ENCODE results near the gene SRPK2.

Gene SRPK2

DNA sequence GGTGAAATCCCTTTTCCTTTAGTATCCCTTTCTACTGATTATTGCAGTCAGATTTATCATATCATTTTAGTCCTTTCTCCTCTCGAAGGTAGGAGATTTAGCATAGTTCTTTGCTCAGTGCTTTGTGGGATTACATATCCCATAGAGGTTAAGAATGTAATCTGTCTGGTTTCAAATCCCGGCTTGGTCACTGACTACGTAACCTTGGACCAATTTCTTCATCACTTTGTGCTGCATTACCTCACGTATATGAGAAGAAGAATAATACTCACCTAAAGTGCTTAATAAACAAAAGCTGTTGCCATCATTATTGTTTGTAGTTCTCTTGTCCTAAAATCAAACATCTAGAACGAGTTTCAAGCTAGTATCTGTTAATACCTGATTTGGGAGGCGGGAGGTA, 300.7 kb downstream of the SRPK2 start:
- H3K36me3 Mint-ChIP-seq (ENCODE audit: low read depth): peaks cover 39% of the 10 kb centered on the region
- H3K4me3 Mint-ChIP-seq: no peak overlapping the region
- H3K4me1 Mint-ChIP-seq (ENCODE audit: low read depth): peaks cover 11% of the 10 kb centered on the region
- H3K27ac Mint-ChIP-seq: no peak overlapping the region
- no peaks in the 10 kb centered on the region for H3K27me3 Mint-ChIP-seq (ENCODE audit: low read depth)
- no peaks in the 10 kb centered on the region for H3K9me3 Mint-ChIP-seq

DNA sequence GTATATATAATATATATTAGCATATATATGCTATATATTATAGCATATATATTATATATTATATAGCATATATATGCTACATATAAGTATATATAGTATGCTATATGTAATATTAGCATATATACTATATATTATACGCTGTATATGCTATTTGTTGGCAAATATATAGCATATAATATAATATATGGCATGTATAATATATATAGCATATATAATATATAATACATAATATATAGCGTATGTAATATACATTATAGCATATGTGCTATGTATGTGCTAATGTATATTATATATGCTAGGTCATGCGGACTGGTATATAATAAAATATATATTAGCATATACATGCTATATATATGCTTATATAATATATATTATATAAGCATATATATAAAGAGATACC, 301.9 kb downstream of the SRPK2 start:
- H3K4me3 Mint-ChIP-seq: no peak overlapping the region
- H3K27ac Mint-ChIP-seq: no peak overlapping the region
- peaks cover 15% of the 10 kb centered on the region for H3K4me1 Mint-ChIP-seq (ENCODE audit: low read depth)
- no peaks in the 10 kb centered on the region for H3K9me3 Mint-ChIP-seq
- no peaks in the 10 kb centered on the region for H3K27me3 Mint-ChIP-seq (ENCODE audit: low read depth)
- H3K36me3 Mint-ChIP-seq (ENCODE audit: low read depth): peaks cover 35% of the 10 kb centered on the region

DNA sequence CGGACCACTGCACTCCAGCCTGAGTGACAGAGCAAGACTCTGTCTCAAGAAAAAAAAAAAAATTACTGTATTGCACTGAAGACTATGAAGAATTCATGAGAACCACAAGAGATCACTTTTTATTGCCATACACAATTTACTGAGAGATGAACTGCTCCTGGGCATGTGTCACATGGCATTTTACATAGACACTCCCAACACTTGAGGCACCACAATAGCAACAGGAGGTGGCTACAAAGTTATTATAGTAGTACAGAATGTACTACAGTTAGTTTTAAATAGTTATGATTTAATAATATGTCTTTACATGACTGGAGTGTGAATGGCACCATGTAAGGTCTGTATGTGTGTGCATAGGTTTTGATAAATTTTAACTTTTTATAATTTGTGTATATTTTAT, 304.1 kb downstream of the SRPK2 start:
- Mint-ChIP-seq H3K4me1 (ENCODE audit: low read depth) (peaks cover 14% of the 10 kb centered on the region), H3K27ac (no peak overlapping the region), H3K27me3 (ENCODE audit: low read depth) (no peaks in the 10 kb centered on the region), H3K4me3 (no peak overlapping the region), H3K9me3 (no peaks in the 10 kb centered on the region), H3K36me3 (ENCODE audit: low read depth) (peaks cover 31% of the 10 kb centered on the region)

DNA sequence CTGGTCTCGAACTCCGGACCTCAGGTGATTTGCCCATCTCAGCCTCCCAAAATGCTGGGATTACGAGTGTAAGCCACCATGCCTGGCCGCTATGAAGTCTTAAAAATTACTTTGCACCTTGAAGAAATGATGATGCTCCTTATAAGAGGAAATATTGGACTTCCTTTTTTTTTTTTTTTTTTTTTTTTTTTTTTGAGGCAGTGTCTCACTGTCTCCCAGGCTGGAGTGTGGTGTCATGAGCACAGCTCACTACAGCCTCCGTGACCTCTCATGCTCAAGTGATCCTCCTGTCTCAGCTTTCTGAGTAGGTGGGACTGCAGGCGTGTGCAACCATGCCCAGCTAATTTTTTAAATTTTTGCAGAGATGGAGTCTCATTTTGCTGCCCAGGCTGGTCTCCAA, 309.4 kb downstream of the SRPK2 start:
- peaks cover 38% of the 10 kb centered on the region for H3K36me3 Mint-ChIP-seq (ENCODE audit: low read depth)
- H3K9me3 Mint-ChIP-seq: no peaks in the 10 kb centered on the region
- H3K4me3 Mint-ChIP-seq: no peak overlapping the region
- H3K27ac Mint-ChIP-seq: no peak overlapping the region
- H3K27me3 Mint-ChIP-seq (ENCODE audit: low read depth): no peaks in the 10 kb centered on the region
- H3K4me1 Mint-ChIP-seq (ENCODE audit: low read depth): peaks cover 8% of the 10 kb centered on the region

GRCh38 chr7:105073143-105073542, 315.6 kb downstream of the SRPK2 start:
- Mint-ChIP-seq H3K9me3 (no peaks in the 10 kb centered on the region), H3K27ac (no peak overlapping the region), H3K36me3 (ENCODE audit: low read depth) (peaks cover 42% of the 10 kb centered on the region), H3K4me1 (ENCODE audit: low read depth) (peaks cover 4% of the 10 kb centered on the region), H3K27me3 (ENCODE audit: low read depth) (no peaks in the 10 kb centered on the region), H3K4me3 (no peak overlapping the region)

- no peaks in the 10 kb centered on the region for H3K9me3 Mint-ChIP-seq
- H3K27ac Mint-ChIP-seq: no peak overlapping the region
- no peaks in the 10 kb centered on the region for H3K27me3 Mint-ChIP-seq (ENCODE audit: low read depth)
- no peak overlapping the region for H3K4me3 Mint-ChIP-seq
- H3K36me3 Mint-ChIP-seq (ENCODE audit: low read depth): peaks cover 33% of the 10 kb centered on the region
- H3K4me1 Mint-ChIP-seq (ENCODE audit: low read depth): peaks cover 10% of the 10 kb centered on the region
Measured at GRCh38 chr7:105068886-105069285, 319.8 kb downstream of the SRPK2 start.

DNA sequence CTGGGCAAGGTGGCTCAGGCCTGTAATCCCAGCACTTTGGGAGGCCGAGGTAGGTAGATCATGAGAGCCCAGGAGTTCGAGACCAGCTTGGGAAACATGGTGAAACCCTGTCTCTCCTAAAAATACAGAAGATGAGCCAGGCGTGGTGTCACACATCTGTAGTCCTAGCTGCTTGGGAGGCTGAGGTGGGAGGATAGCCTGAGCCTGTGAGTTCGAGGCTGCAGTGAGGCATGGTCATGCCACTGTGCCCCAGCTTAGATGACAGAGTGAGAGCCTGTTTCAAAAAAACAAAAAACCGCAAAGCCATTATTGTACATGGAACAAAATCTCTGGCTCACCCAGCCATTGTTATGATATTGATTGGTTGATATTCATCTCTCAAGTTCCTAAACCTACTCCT, 321.0 kb downstream of the SRPK2 start:
- Mint-ChIP-seq H3K4me1 (ENCODE audit: low read depth) (peaks cover 16% of the 10 kb centered on the region), H3K27me3 (ENCODE audit: low read depth) (no peaks in the 10 kb centered on the region), H3K9me3 (no peaks in the 10 kb centered on the region), H3K27ac (no peak overlapping the region), H3K4me3 (no peak overlapping the region), H3K36me3 (ENCODE audit: low read depth) (peaks cover 41% of the 10 kb centered on the region)

All from T-helper 1 cell treated with Interleukin-12 subunit alpha and Interleukin-12 subunit beta and Interleukin-4 antibody, amounts not matched to agents 30 μg/mL and 1 μg/mL, for 36 hours (primary cell).